GM10248 (cell line): ENCODE results near the gene LAYN.

Experiments
- CTCF ChIA-PET: fragments of 300-600 bp; sonication (Branson Sonifier 250); formaldehyde crosslinking; extraction: SDS; loops from one replicate; lab custom pipeline; 2021; ENCODE audit warnings: antibody characterized with exemption; lab: Yijun Ruan, JAX
- POLR2A ChIA-PET: fragments of 350-650 bp; sonication (Branson Sonifier 250); formaldehyde crosslinking; extraction: SDS; loops from one replicate; lab custom pipeline; 2020; ENCODE audit warnings: antibody characterized with exemption; lab: Yijun Ruan, JAX
- DNase-seq: peaks from one replicate; pipeline ENCODE4 v3.0.0; 2012; ENCODE audit errors: extremely low spot score
- TF ChIP-seq, protein P1 (sequence below): IDR thresholded peaks from 2 replicates; pipeline ENCODE4 v1.5.1; 2012; ENCODE audit warnings: mild to moderate bottlenecking, low read depth; ENCODE audit errors: extremely low read depth, missing control alignments, control extremely low read depth

The LAYN gene

GRCh38 chr11:111605681-111606080, 65.2 kb downstream of the LAYN start:
- no peak for DNase-seq
- CTCF ChIA-PET, result interaction anchor here (2.3 to 5.5 kb wide), 2 partner anchors 160 to 171 kb away, joined by 12 to 54 read pairs; partner anchors contain the start of gene PPP2R1B
- POLR2A ChIA-PET, result no interaction called here
- TF ChIP-seq, protein P1, sequence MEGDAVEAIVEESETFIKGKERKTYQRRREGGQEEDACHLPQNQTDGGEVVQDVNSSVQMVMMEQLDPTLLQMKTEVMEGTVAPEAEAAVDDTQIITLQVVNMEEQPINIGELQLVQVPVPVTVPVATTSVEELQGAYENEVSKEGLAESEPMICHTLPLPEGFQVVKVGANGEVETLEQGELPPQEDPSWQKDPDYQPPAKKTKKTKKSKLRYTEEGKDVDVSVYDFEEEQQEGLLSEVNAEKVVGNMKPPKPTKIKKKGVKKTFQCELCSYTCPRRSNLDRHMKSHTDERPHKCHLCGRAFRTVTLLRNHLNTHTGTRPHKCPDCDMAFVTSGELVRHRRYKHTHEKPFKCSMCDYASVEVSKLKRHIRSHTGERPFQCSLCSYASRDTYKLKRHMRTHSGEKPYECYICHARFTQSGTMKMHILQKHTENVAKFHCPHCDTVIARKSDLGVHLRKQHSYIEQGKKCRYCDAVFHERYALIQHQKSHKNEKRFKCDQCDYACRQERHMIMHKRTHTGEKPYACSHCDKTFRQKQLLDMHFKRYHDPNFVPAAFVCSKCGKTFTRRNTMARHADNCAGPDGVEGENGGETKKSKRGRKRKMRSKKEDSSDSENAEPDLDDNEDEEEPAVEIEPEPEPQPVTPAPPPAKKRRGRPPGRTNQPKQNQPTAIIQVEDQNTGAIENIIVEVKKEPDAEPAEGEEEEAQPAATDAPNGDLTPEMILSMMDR, result no peak

GRCh38 chr11:111606986-111607385, 66.5 kb downstream of the LAYN start:
- CTCF ChIA-PET, result no interaction called here
- no peak for DNase-seq
- TF ChIP-seq, protein P1, result no peak
- POLR2A ChIA-PET, result no interaction called here

DNA sequence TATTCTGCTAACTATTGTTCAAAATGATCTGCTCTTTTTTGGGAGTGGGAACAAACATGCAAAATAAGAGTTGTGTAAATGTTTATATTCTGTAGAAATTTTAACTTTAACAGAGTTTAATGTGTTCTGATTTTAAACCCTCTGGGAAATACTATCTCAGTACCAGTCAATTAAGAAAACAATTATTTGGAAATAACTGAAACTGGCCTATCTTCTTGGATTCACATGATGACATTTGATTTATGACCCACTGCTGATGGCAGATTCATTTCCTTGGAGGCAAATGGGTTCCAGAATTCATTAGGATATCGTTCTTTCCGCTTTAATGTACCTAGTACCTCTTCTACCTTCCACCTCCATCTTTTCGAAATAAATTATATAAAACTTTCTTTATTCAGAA, 67.2 kb downstream of the LAYN start:
- no peak for DNase-seq
- ChIA-PET CTCF (no interaction called here), POLR2A (no interaction called here)
- TF ChIP-seq, protein P1, result no peak
